Thyroid gland (tissue), 4 donors: Measurements from ENCODE around the gene PRKG2. TPM values are rescaled to one million over a fixed set of nuclear protein-coding genes. Genes with fewer than 3 reads are reported as not detected.

Experiments used
- DNase-seq, 2 donors: peaks; one replicate each; pipeline ENCODE4 v3.0.0-alpha.2; 2019
- H3K27ac ChIP-seq, 3 donors: fragments of 200-600 bp; sonication (generic); 1 replicate in 2 of 3; 2 replicates in 1 of 3; pipeline ENCODE4 v1.5.1; 2016 to 2019; ENCODE audit warnings: mild to moderate bottlenecking in 1 of 3, moderate library complexity in 1 of 3
- H3K27me3 ChIP-seq: fragments of 200-600 bp; sonication (generic); one replicate; pipeline ENCODE4 v1.5.1; 2019
- H3K36me3 ChIP-seq, 2 donors: fragments of 200-600 bp; sonication (generic); one replicate each; pipeline ENCODE4 v1.5.1; 2016 to 2019
- H3K4me1 ChIP-seq, 2 donors: fragments of 200-600 bp; sonication (generic); one replicate each; pipeline ENCODE4 v1.5.1; 2017 to 2019
- H3K4me3 ChIP-seq, 3 donors: fragments of 200-600 bp; sonication (generic); replicated peaks in 1 of 3; 1 replicate in 2 of 3; 2 replicates in 1 of 3; pipeline ENCODE4 v1.5.1; 2016; ENCODE audit warnings: mild to moderate bottlenecking in 1 of 3
- H3K9me3 ChIP-seq: fragments of 200-600 bp; sonication (generic); one replicate; pipeline ENCODE4 v1.5.1; 2017
- POLR2A ChIP-seq, 2 donors: fragments of 450-650 bp; IDR thresholded peaks; one replicate each; pipeline ENCODE4 v1.6.1; 2017; ENCODE audit warnings: antibody characterized with exemption in 2 of 2, mild to moderate bottlenecking in 2 of 2, moderate library complexity in 1 of 2
- WGBS, 2 donors: methylation state at CpG; one replicate each; pipeline ENCODE4 v1.1.5; 2017; 5-methylcytosine and 5-hydroxymethylcytosine counted together
- intact Hi-C: fragments of 100-400 bp; cut with DNase I; formaldehyde crosslinking; loops from one replicate; pipeline ENCODE4 v1.15.1; 2023
- total RNA-seq, 4 donors: library from RNA; depleted of rRNA; stranded (reverse); fragments of >200 nt; gene quantifications; one replicate each; pipeline ENCODE4 v1.2.3, GENCODE V29; 2016
- TF ChIP-seq, protein P1 (sequence below), 6 experiments: fragments of 200-600 bp in 3 of 6; fragments of 450-650 bp in 3 of 6; sonication (generic) in 3 of 6; IDR thresholded peaks; one replicate each; pipeline ENCODE4 v1.5.1; 2016 to 2019; ENCODE audit warnings: antibody characterized with exemption in 6 of 6, mild to moderate bottlenecking in 2 of 6, inconsistent platforms in 1 of 6, moderate library complexity in 1 of 6

The PRKG2 gene
- total RNA-seq, 4 donors from 2014 or later = 0.21 to 1.2 (median 0.54) TPM; not detected in 1

DNA sequence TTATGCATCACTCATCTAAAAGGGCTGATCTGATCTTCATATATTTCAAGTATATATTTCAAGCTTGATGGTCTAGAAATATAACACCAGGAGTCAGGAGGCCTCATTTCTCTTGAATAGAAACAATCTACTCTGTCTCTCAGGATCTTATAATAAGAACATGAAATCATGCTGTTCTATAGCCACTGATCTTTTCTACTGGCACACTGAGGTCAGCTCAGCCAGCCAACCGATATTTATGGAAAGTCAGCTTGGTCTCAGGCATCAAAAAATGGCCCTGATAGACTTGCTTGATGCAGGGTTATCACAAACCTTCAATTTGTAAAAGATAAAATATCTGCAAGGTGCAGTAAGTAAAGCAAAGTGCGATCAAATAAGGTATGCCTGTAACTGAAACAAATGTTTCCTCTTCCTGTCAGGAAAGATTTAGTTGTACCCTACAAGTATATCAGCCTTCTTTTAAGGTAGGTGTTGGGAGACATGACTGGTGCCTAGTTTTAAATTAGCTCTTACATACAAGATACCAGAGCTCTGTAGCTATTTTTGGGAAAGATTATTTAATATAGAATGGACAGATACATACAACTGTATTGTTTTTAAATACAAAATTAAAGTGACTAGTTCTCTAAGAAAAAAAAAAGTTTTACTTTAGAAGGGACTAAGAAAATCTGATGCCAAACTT is 121.2 kb downstream of the PRKG2 start:
- no peak overlapping the region for H3K4me3 ChIP-seq
- H3K36me3 ChIP-seq = no peaks in the 10 kb centered on the region
- TF ChIP-seq POLR2A (IDR thresholded peaks at IDR 0.05) = no peak
- TF ChIP-seq, protein P1, sequence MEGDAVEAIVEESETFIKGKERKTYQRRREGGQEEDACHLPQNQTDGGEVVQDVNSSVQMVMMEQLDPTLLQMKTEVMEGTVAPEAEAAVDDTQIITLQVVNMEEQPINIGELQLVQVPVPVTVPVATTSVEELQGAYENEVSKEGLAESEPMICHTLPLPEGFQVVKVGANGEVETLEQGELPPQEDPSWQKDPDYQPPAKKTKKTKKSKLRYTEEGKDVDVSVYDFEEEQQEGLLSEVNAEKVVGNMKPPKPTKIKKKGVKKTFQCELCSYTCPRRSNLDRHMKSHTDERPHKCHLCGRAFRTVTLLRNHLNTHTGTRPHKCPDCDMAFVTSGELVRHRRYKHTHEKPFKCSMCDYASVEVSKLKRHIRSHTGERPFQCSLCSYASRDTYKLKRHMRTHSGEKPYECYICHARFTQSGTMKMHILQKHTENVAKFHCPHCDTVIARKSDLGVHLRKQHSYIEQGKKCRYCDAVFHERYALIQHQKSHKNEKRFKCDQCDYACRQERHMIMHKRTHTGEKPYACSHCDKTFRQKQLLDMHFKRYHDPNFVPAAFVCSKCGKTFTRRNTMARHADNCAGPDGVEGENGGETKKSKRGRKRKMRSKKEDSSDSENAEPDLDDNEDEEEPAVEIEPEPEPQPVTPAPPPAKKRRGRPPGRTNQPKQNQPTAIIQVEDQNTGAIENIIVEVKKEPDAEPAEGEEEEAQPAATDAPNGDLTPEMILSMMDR (IDR thresholded peaks at IDR 0.05) = no peak
- no peaks in the 10 kb centered on the region for H3K4me1 ChIP-seq
- H3K27me3 ChIP-seq = no peaks in the 10 kb centered on the region
- no peak overlapping the region for H3K27ac ChIP-seq
- no peak for DNase-seq
- intact Hi-C loops = no loop called here
- no peaks in the 10 kb centered on the region for H3K9me3 ChIP-seq
- WGBS, 2 donors = 90 to 92% methylated on average over 2 of the region's 2 CpGs

DNA sequence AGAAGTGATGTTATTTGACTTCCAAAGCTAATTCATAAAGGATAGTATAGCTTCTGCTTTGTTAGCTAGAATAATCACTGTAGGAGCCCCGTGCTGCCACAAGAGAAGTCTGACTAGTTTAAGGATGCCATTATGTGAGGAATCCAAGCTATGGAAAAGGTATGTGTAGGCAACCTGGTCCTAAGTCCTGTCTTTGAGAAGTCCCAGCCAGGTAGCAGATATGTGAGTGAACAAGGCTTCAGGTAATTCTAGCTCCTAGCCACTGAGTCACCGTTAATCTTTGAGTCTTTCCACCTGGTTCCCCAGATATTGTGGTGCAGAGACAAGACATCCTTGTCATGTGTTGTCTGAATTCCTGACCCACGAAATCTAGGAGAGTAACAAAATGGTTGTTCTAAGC is 129.0 kb downstream of the PRKG2 start:
- no peak for DNase-seq
- no peaks in the 10 kb centered on the region for H3K36me3 ChIP-seq
- H3K27ac ChIP-seq = no peak overlapping the region
- no peaks in the 10 kb centered on the region for H3K4me1 ChIP-seq
- no peak for TF ChIP-seq POLR2A (IDR thresholded peaks at IDR 0.05)
- TF ChIP-seq, protein P1 (IDR thresholded peaks at IDR 0.05) = no peak
- H3K9me3 ChIP-seq = no peaks in the 10 kb centered on the region
- whole genome bisulfite sequencing, 2 donors = 77 to 80% methylated on average over 3 of the region's 3 CpGs
- intact Hi-C loops = no loop called here
- H3K27me3 ChIP-seq = no peaks in the 10 kb centered on the region
- no peak overlapping the region for H3K4me3 ChIP-seq

DNA sequence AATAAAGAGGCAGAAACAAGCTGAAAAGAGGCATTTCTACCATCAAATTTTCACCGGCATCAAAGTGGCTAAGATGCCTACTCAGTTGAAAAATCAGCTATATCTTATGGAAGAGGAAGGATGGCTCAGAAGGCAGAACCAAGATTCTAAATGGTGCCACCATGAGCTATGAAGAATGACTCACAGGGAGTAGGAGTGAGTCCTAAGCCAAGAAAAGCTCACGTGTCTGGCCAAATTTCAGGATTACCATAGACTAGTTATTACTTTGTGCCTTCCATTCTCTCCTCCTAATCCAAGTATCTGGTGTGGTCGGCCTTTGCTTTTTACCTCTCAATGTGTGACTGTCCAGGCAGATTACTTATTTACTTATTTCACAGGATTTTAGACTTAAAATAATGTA is 129.7 kb downstream of the PRKG2 start:
- WGBS, 2 donors = 81 to 90% methylated on average over 3 of the region's 3 CpGs
- H3K27me3 ChIP-seq = no peaks in the 10 kb centered on the region
- TF ChIP-seq, protein P1 (IDR thresholded peaks at IDR 0.05) = no peak
- TF ChIP-seq POLR2A (IDR thresholded peaks at IDR 0.05) = no peak
- no peaks in the 10 kb centered on the region for H3K36me3 ChIP-seq
- H3K4me1 ChIP-seq = no peaks in the 10 kb centered on the region
- H3K27ac ChIP-seq = no peak overlapping the region
- H3K4me3 ChIP-seq = no peak overlapping the region
- H3K9me3 ChIP-seq = no peaks in the 10 kb centered on the region
- no peak for DNase-seq
- intact Hi-C loops = no loop called here

DNA sequence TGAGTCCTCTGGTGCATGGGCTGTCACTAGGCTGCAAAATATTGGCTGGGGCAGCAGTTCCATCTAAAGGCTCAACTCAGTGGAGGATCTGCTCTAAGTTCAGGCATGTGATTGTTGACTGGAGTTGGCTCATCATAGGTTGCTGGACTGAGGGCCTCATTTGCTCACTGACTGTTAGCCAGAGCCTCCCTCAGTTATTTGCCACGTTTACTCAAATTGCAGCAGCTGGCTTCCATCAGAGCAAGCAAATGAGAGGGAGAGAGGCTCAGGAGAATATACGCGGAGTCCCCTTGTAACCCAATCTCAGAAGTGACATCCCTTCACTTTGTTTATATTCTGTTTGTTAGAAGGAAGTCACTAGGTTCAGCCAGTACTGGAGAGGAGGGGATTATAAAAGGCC is 130.4 kb downstream of the PRKG2 start:
- H3K27ac ChIP-seq = no peak overlapping the region
- no peak for DNase-seq

DNA sequence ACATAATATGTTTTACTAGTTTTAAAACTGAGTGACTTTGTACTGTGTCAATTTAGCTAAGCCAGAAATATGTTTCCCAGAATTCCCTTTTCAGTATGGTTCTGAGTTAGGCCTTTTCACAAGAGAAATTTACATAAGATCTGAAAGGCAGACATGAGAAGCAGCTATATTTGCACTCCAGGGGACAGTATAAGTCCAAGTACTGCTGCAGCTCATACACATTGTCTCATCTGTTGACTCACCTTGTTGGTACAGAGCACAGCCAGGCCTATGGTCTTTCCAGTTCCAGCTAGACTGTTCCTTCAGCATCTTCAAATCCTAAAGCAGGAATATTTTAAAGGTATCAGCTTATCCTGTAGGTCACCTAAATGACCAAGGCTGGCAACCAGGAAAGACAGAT is 131.0 kb downstream of the PRKG2 start:
- Histone ChIP-seq H3K27me3 (no peaks in the 10 kb centered on the region), H3K4me1 (no peaks in the 10 kb centered on the region), H3K36me3 (no peaks in the 10 kb centered on the region), H3K4me3 (no peak overlapping the region), H3K27ac (no peak overlapping the region), H3K9me3 (no peaks in the 10 kb centered on the region)
- no peak for DNase-seq
- intact Hi-C loops = no loop called here
- no peak for TF ChIP-seq POLR2A (IDR thresholded peaks at IDR 0.05)

More for the DNA sequence above, 130.4 kb downstream of the PRKG2 start:
- Histone ChIP-seq H3K4me3 (no peak overlapping the region), H3K4me1 (no peaks in the 10 kb centered on the region), H3K9me3 (no peaks in the 10 kb centered on the region), H3K27me3 (no peaks in the 10 kb centered on the region), H3K36me3 (no peaks in the 10 kb centered on the region)
- intact Hi-C loops = no loop called here
- 68 to 80% methylated on average over 3 of the region's 3 CpGs for WGBS, 2 donors
- TF ChIP-seq POLR2A (IDR thresholded peaks at IDR 0.05) = no peak

DNA sequence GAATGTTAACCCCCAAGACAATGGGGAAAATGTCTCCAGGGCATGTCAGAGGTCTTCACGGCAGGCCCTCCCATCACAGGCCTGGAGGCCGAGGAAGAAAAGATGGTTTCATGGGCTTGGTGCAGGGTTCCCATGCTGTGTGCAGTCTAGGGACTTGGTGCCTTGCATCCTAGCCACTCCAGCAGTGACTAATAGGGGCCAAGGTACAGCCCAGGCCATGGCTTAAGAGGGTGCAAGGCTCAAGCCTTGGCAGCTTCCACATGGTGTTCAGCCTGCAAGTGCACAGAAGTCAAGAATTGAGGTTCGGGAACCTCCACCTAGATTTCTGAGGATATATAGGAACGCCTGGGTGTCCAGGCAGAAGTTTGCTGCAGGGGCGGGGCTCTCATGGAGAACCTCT is 133.9 kb downstream of the PRKG2 start:
- Histone ChIP-seq H3K4me1 (no peaks in the 10 kb centered on the region), H3K27me3 (no peaks in the 10 kb centered on the region), H3K4me3 (no peak overlapping the region), H3K36me3 (no peaks in the 10 kb centered on the region), H3K27ac (no peak overlapping the region), H3K9me3 (no peaks in the 10 kb centered on the region)
- WGBS, 2 donors = 87 to 93% methylated on average over 4 to 5 of the region's 5 CpGs
- TF ChIP-seq POLR2A (IDR thresholded peaks at IDR 0.05) = no peak
- TF ChIP-seq, protein P1 (IDR thresholded peaks at IDR 0.05) = no peak
- DNase-seq = no peak
- intact Hi-C loops = no loop called here
